NCI-H526 (cell line): ENCODE measurements around the gene TVP23A.
A peak's percentile ranks its signal among the peaks of the same experiment; 100 is the strongest.
"Not testable (repeated sequence)": the region's sequence is repeated elsewhere in the genome, so short reads cannot be mapped to it uniquely, and the experiment has no call there.

Source experiments
- DNase-seq, 2 experiments: peaks; one replicate each; lab custom pipeline; 2025; lab: John Stamatoyannopoulos, UW

TVP23A gene

DNA sequence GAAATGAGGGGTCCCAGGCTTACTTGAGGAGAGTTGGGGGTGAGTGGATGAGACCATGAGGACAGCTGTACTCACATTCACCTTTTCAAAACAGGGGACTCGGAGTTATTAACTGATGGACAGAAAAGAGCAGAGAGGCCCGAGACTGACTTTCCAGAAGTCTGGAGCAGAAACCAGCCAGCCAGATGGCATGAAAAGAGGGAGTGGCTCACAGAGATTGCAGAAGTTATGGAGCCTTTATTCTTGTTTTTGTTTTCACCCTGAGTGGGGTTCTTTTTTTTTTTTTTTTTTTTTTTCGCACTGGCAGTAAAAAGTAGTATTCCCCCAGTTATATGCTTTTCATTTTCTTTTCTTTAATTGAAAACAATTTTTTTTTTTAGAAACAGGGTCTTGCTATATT is 18.9 kb downstream of the TVP23A start:
- DNase-seq: no peak

- DNase-seq: no peak
Measured at GRCh38 chr16:10791048-10791447, 27.5 kb downstream of the TVP23A start.

DNA sequence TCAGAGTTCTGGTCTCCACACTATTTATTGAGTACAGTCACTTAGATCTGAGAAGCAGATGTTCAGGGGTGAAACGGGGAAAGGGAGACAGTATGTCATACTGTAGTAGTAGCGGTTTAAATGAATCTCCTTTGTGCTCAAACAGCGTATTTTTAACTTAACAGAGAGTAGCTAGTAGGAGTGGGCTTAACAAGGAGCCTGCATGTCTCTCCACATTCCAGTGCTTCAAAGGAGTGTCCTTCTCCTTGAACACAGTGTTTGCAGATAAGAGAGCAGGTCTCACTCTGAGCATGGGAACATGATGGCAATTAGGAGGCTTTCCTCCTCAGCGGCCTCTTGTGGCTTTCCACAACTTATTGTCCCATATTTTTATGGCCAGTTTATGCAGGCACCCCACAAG is 30.0 kb downstream of the TVP23A start:
- DNase-seq: not testable (repeated sequence)

GRCh38 chr16:10787304-10787703 is 31.3 kb downstream of the TVP23A start:
- DNase-seq: peak; percentile 93 to 96

GRCh38 chr16:10782628-10783027 is 36.0 kb downstream of the TVP23A start:
- no peak for DNase-seq

DNA sequence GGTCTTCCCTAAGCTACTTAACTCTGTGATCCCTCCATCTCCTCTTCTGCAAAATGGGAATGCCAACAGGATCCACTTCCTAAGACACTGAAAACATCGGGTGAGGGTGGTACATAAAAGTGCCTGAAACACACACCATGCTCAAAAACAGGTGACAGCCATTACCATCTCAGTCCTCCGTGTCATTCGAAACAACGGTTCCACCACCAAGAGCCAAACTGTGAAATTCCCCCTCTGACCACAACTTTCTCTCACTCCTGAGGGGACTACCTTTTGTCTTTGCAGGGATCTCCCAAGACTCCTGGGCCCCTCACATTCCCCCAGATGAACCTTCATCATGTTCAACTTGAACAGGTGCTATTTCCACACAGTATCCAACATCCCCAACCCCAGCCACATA is 38.0 kb downstream of the TVP23A start:
- no peak for DNase-seq

- not testable (repeated sequence) for DNase-seq
Measured at GRCh38 chr16:10779908-10780307, 38.7 kb downstream of the TVP23A start.

- DNase-seq: no peak
Measured at GRCh38 chr16:10777356-10777755, 41.2 kb downstream of the TVP23A start.

GRCh38 chr16:10776923-10777322 is 41.7 kb downstream of the TVP23A start:
- not testable (repeated sequence) for DNase-seq

- DNase-seq: no peak
Measured at GRCh38 chr16:10776280-10776679, 42.3 kb downstream of the TVP23A start.

DNA sequence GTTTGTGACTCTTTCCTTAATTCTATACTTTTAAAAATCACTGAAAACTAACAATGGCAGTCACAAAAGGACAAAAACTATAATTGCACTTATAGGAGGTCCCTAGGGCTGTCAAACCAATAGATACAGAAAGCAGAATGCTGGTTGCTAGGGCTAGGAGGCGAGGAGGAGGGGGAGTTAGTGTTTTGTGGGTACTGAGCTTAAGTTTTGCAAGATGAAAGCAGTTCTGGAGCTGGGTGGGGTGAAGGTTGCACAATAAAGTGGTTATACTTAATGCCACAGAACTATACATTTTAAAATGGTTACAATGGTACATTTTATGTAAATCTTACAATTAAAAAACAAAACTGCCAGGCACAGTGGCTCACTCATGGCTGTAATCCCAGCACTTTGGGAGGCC is 47.7 kb downstream of the TVP23A start:
- DNase-seq: no peak

GRCh38 chr16:10769381-10769780 is 49.2 kb downstream of the TVP23A start:
- no peak for DNase-seq

DNA sequence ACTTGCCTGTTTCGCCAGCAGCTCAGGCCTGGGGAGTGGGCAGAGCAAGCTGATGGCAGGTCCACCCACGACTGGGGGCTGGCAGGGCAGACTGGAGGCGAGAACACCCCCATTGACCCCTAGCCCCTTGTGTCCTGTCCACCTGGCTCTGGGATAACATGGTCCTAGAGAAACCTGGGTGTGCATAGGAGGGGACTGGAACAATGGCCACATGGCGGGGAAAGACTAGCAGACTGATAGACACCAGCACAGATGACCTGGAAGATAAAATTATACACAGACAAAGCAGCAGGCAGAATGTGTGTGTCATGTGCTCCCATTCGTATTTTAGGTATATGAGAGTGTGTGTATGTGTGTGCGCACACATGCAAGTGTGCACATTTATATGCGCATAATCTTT is 51.5 kb downstream of the TVP23A start:
- no peak for DNase-seq

DNA sequence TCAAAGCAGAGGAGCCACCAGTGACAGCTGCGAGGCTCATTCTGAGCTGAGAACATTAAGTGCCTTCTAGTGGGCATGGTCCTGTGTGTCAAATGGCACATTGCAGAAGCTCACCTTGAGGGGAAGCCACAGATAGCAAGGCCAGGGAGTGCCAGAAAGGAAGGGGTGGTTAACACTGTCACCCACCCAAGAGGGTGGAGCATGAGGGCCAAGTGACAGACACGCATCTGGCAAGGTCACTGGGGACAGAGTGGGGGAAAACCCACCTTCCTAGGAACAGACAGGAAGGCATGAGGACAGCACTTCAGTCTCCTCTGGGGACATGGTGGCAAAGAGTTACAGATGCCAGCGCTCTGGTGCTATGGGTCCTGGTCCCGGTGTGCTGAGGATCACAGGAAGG is 52.8 kb downstream of the TVP23A start:
- no peak for DNase-seq

DNA sequence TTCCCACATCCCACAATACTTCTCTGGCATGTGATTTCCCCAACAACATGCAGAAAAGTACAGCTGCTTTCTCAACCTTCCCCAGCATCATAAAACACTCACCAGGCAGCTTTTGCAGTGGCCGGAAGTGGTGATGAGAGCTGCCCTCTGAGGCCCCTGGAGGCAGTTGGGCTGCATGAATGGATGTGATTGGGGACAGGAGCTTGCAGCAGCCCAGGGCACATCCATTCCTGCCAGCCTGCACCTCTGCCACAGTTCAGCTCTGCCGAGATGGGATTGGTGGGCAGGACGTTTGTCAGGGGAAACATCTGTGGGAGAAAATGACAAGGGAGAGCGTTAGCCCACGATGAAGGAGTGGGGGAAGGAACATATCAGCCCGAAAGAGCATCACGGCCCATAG is 55.1 kb downstream of the TVP23A start:
- DNase-seq: no peak

DNA sequence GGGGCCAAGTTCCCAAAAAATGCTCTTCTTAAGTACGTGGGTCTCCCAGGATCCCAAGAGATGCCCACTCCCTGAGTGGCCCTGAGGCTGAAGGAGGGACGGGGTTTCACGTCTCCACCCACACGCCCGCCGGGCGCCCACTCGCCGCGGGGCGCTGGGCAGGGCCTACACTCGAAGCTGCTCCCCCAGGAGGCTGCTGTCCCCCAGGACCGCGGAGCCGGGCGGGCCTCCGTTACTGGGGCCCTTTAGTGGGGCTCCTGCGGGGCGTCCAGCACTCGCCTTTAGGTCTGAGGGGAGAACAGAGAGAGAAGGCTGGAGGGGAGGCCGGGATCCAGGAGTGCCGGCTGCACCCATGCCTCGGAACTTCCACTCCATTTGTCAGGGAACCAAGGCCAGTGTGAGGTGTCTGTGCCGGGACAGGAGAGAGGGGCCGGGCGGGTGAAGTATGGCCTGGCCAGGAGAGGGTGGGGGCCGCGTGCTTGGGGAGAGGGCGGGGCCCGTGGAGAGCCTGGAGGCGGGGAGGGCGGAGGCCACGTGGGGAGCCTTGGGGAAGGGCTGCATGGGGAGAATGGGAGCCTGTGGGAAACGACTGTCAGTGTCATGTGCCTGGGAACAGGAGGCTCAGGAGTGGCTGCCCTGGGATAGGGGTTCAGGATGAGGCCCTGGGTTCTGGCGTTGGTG is 56.1 kb downstream of the TVP23A start:
- DNase-seq: no peak

- DNase-seq: no peak
Measured at GRCh38 chr16:10761373-10761772, 57.2 kb downstream of the TVP23A start.

GRCh38 chr16:10760858-10761257 is 57.7 kb downstream of the TVP23A start:
- no peak for DNase-seq

- no peak for DNase-seq
Measured at GRCh38 chr16:10756574-10756973, 62.0 kb downstream of the TVP23A start.

DNA sequence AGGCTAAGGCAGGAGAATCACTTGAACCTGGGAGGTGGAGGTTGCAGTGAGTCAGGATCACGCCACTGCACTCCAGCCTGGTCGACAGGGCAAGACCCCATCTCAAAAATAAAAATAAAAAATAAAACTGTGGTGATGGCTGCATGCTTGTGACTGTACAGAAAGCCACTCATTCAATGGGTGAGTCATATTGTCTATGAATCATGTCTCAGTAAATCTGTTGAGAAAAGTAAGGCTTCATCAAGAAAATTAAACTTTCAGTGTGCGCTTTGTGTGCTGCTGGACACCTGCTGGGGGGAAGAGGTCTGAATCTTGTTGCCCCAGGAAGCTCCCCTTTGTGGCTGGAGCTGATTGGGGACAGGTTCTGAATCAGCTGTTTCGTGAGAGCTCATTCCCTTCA is 63.7 kb downstream of the TVP23A start:
- no peak for DNase-seq

DNA sequence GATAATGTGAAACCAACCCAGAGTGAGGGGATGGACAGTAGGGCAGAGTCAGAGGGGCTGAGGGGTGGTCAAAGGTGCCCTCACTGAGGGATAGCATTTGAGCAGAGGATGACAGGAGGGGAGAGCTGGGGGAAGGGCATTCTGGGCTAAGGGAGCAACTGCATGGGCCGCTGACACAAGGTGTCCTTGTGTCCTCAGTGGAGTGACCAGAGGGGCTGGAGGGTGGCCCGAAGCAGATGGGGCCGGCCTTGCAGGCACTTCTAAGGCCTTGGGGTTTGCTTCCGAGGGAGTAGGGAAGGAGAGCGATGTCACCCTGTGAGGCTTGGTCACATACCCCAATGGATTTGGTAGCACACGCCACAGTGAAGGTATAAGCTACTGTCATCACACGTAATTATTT is 64.9 kb downstream of the TVP23A start:
- DNase-seq: no peak

DNA sequence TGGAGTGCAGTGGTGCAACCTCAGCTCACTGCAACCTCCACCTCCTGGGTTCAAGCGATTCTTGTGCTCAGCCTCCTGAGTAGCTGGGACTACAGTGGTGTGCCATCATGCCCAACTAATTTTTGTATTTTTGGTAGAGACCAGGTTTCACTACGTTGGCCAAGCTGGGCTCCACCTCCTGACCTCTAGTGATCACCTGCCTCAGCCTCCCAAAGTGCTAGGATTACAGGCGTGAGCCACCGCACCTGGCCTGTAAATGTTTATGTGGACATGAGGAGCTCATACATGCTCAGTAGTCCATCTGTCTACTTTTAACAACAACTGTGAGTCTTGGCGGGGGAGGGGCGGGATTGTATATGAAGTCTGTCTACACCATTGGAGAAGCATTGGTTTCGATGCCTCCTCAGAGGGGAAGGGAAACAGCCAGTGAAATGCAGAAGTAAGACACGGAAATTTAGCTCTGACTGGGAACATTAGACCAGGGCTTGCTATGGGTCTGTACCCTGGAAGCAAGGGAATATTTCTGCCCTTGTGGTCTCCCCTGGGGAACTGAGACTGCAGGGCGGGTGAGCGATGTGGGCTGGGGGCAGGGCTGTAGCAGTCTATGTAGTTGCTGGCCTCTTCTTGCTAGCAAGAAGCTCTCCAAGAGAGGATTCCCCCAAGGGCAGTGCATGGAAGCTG is 65.6 kb downstream of the TVP23A start:
- no peak for DNase-seq

DNA sequence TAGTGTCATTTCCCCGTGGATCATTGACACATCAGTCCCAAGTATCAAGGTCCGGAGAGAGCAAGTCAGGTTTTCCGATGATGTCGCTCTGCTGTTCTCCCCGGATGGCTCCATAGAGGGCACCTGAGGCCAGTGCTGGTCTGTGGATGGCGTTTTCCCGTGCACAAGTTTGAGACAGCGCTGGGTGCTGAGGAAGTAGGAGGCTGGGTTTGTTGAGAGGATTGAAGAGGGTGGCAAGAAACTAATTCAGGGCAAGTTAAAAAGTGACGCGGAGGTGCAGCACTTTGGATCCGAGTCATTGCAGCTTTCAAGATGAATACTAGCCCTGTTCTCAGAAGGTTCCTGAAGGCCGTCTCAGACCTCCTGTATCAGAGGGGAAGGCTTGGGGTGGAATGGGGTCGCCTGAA is 67.3 kb downstream of the TVP23A start:
- no peak for DNase-seq

DNA sequence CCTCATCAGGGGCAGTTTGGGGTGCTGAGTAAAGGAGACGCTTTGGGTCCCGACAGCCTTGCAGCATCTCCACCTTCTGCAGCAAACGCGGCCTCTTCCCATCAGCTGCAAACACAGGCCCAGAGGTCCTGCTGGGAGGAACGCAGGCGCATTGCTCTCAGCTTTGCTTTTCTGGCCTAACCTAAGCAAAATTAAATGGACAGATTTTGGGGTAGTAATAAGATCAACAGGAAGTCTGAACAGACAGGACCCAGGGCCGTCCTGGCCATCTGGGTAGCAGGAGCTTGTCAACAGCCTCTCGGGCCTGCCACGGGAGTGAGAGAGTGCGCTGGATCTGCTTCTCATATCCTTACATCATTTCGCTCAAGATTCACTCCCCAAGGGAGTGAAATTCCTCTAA is 67.8 kb downstream of the TVP23A start:
- DNase-seq: no peak
